C4-2B (cell line): ENCODE measurements around the gene RARS1.

ENCODE experiments used
- H3K27ac ChIP-seq: fragments of 450-650 bp; 2 replicates; pipeline ENCODE4 v1.5.1; 2017
- ZFX ChIP-seq: fragments of 450-650 bp; IDR thresholded peaks from 2 replicates; pipeline ENCODE4 v1.6.1; 2017
- TF ChIP-seq, protein P1 (sequence below): fragments of 450-650 bp; conservative IDR thresholded peaks from 2 replicates; pipeline ENCODE4 v1.5.1; 2017; ENCODE audit warnings: mild to moderate bottlenecking

The RARS1 gene

DNA sequence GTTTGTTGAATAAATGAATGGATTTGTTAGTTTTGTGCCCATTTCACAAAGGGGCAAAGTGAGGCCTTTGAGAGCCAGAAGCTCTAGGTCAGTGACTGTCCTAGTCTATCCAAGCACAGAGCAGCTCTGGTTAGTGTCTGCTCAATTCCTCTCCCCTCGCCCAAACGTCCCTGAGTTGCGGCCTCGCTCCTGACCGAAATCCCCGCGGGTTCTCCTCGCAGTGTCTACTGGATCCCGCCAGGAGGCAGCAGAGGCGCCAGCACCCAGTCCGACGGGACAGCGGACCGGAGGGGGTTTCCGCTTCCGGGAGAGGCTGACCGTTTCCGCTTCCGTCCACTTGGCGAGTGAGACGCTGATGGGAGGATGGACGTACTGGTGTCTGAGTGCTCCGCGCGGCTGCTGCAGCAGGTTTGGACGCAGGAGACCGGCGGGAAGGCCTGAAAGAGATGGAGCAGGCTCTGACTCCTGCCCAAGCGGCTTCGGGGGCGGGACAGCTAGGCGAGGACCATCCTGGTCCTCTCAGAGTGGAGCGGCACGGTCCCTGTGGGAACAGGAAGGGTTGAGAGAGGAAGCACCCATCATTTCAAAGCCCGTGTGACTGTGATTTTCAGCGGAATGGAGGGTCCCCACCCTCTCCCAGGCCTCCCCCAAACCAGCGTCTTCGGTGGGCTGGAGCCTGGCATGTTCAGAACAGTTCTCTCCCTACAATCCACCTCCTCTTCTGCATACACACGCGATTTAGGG is at the start of gene RARS1:
TSS of gene RARS1 (plus strand) at position 336 of the 744 bp plus-strand sequence. CDS start at position 364, 28 bp downstream.
- TF ChIP-seq ZFX, result no peak
- TF ChIP-seq, protein P1, sequence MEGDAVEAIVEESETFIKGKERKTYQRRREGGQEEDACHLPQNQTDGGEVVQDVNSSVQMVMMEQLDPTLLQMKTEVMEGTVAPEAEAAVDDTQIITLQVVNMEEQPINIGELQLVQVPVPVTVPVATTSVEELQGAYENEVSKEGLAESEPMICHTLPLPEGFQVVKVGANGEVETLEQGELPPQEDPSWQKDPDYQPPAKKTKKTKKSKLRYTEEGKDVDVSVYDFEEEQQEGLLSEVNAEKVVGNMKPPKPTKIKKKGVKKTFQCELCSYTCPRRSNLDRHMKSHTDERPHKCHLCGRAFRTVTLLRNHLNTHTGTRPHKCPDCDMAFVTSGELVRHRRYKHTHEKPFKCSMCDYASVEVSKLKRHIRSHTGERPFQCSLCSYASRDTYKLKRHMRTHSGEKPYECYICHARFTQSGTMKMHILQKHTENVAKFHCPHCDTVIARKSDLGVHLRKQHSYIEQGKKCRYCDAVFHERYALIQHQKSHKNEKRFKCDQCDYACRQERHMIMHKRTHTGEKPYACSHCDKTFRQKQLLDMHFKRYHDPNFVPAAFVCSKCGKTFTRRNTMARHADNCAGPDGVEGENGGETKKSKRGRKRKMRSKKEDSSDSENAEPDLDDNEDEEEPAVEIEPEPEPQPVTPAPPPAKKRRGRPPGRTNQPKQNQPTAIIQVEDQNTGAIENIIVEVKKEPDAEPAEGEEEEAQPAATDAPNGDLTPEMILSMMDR, result peak; percentile 98
- peak within 1 kb of the TSS; percentile 79 for H3K27ac ChIP-seq

DNA sequence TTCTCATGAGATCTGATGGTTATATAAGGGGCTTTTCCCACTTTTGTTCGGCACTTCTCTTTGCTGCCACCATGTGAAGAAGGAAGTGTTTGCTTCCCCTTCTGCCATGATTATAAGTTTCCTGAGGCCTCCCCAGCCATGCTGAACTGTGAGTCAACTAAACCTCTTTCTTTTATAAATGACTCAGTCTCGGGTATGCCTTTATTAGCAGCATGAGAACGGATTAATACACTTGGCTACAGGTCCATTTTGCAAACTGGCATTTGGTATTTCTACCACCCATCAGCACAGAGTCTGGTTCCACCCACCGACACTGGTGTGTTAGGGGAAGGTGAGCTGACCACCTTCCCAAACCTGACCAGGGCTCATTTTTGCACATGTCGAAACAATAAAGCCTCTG is 47.9 kb upstream of the RARS1 start:
- no peak overlapping the region for H3K27ac ChIP-seq
- no peak for TF ChIP-seq ZFX

DNA sequence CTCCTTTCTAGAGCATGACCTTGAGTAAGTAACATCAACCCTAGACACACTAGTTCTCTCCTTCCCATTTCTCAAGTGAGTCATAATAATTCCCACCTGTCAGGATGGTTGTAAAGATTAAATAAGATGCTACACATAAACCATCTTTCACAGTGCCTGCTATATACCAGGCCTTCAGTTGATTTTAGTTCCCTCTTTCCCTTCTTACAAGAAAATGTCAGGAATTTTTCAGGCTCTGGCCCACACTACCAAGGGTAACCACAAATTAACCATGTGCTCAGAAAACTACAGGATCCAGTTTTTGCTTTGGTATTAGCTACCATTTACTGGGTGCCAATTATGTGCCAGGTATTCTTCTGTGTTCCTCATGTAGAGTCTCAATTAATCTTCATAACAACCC is 42.7 kb upstream of the RARS1 start:
- TF ChIP-seq ZFX, result no peak
- TF ChIP-seq, protein P1, result no peak
- H3K27ac ChIP-seq, result no peak overlapping the region

DNA sequence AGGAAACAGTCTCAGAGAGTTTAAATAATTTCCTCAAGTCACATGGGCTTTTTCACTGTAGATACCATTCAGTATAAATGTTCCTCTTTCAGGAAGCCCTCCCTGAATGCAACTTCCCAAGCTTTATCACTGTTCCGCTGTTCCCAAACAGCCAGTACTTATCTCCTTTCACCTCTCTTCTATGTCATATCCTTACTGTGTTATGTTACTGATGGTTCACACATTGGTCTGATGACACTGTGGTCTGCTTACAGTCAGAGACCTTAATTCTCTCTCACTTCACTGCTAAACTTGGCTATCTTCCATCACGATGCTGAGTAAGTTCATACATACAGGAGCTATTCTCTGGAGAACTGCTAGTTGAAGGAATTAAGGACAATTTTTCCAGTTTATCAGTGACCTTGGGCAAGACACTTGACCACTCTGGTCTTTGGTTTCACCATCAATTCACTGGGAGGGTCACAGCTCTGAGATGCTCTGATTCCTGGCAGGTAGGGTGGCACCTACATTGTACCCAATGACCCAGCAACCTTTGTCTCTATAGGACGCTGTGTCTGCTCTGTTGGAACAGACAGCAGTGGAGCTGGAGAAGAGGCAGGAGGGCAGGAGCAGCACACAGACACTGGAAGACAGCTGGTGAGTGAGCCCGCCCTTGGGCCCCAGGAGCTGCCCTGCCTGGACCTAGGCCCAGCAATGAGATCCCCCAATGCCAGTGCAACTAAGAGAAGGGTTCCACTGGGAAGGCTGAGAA is 42.1 kb upstream of the RARS1 start:
- TF ChIP-seq, protein P1, result no peak
- no peak for TF ChIP-seq ZFX
- no peak overlapping the region for H3K27ac ChIP-seq

DNA sequence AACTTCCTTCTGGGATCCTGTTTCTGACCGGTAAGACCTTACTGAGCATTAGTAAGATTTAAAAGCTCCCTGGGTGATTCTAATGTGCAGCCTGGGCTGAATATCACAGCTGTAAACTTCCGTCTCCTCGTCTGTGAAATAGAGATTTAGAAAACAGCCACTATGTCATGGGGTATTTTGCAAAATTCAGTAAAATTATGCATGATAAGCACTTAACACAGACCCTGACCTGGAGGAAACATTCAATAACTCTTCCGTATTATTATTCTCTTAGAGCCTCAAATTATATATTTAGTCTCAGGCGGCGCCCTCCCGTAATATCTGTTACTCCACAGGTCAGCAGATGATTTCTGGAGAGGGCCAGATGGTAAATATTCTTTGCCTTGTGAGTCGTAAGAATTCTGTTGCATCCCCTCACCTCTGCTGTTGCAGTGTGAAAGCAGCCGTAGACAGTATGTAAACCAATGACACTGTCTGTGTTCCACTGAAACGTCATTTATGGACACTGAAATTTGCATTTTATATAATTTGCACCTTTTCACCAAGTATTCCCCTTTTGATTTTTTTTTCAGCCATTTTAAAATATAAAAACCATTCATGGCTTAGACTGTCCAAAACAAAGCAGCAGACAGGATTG is 39.2 kb upstream of the RARS1 start:
- TF ChIP-seq, protein P1, result no peak
- TF ChIP-seq ZFX, result no peak
- no peak overlapping the region; the same call in 1 of the 2 replicates for H3K27ac ChIP-seq

DNA sequence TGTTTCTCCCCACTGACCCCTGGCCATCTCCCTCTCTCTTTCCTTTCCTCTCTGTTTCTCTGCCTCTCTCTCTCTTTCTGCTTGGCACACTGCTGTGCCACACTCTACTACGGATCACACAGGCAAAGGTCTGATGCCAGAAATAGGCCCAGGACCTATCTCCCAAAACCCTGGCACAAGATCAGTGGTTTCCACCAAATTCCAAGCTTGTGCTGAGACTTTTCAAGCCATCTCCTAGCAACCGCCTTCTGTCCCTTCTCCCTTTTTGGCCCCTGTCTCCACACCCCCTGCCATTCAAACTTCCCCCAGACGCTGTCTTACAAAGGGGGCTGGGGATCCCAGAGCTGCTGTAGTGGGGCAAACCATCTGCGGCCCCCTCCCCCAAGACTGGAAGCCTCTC is 38.5 kb upstream of the RARS1 start:
- TF ChIP-seq, protein P1, result no peak
- no peak for TF ChIP-seq ZFX
- H3K27ac ChIP-seq, result no peak overlapping the region

DNA sequence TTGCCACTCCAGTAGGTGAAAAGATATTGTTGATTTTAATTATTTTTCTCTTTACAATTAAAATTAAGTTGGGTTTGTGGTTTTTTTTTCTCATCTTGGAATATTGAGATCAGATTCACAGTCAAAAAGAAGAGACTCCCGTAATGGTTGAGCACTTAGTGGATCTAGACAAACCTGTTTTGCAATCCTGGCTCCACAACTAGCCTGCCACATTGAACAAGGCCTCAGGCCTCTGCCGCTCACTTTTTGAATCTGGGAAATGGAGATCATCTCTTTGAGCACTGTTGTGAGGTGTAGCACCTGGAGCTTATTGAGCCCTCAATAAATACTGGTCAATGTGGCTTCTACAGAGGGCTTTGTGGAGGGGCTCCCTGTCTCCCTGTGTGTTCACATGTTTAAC is 37.1 kb upstream of the RARS1 start:
- peak overlapping the region; percentile 53 for H3K27ac ChIP-seq
- TF ChIP-seq, protein P1, result no peak
- TF ChIP-seq ZFX, result peak; percentile 44; the same call in 1 of the 2 replicates
